Fibroblast of villous mesenchyme (primary cell): ENCODE data around the gene ATP5IF1. TPM values are rescaled to one million over a fixed set of nuclear protein-coding genes. Genes with fewer than 3 reads are reported as not detected.

Source experiments
- DNase-seq: peaks from one replicate; pipeline ENCODE4 v3.0.0-alpha.2; 2010; ENCODE audit warnings: low read depth
- H3K4me3 ChIP-seq: 2 replicates; pipeline ENCODE4 v1.5.1; 2011; ENCODE audit warnings: low read depth, mild to moderate bottlenecking, low read length
- CTCF ChIP-seq: IDR thresholded peaks from 2 replicates; pipeline ENCODE4 v1.5.1; 2012; ENCODE audit warnings: low read depth, mild to moderate bottlenecking, low read length; ENCODE audit not compliant: insufficient read depth
- total RNA-seq: library from RNA; depleted of rRNA; stranded (reverse); fragments of >200 nt; gene quantifications from 2 replicates; pipeline ENCODE4 v1.2.3, GENCODE V29; 2012

The ATP5IF1 gene
- 89.4 and 101 TPM in 2 replicates for total RNA-seq

- no peak for TF ChIP-seq CTCF
- peak; percentile 98 for DNase-seq
- H3K4me3 ChIP-seq, result peak within 1 kb of the TSS; percentile 86
These were observed at the start of gene ATP5IF1 for GRCh38 chr1:28235755-28236655. ATP5IF1 (plus strand) TSS chr1:28236124; CDS start chr1:28236184, 60 bp downstream.

- no peak overlapping the region for H3K4me3 ChIP-seq
- TF ChIP-seq CTCF, result no peak
- DNase-seq, result peak; percentile 19
These were observed 45.5 kb upstream of the ATP5IF1 start for GRCh38 chr1:28190337-28190979.

- no peak for TF ChIP-seq CTCF
- peak; percentile 19 for DNase-seq
- no peak overlapping the region for H3K4me3 ChIP-seq
These were observed 44.8 kb upstream of the ATP5IF1 start for GRCh38 chr1:28190996-28191645.

GRCh38 chr1:28193701-28194161 lies 42.2 kb upstream of the ATP5IF1 start:
- H3K4me3 ChIP-seq, result no peak overlapping the region
- TF ChIP-seq CTCF, result no peak
- DNase-seq, result no peak

- DNase-seq, result no peak
- H3K4me3 ChIP-seq, result no peak overlapping the region
- no peak for TF ChIP-seq CTCF
These were observed 41.4 kb upstream of the ATP5IF1 start for GRCh38 chr1:28194326-28195035.

GRCh38 chr1:28195780-28196179 lies 40.1 kb upstream of the ATP5IF1 start:
- TF ChIP-seq CTCF, result no peak
- H3K4me3 ChIP-seq, result no peak overlapping the region
- DNase-seq, result no peak
